Large intestine (tissue), 3 donors: ENCODE data around the gene NRP2. TPM values are rescaled to one million over a fixed set of nuclear protein-coding genes. Genes with fewer than 3 reads are reported as not detected.

ENCODE experiments used
- DNase-seq, 2 donors: peaks; one replicate each; pipeline versions ENCODE4 v3.0.0 to v3.0.0-alpha.2; 2013
- H3K27ac ChIP-seq: one replicate; pipeline ENCODE4 v1.5.1; 2013; ENCODE audit warnings: low read length
- H3K27me3 ChIP-seq: 2 replicates; pipeline ENCODE4 v1.6.1; 2013; ENCODE audit warnings: low read length; ENCODE audit not compliant: control insufficient read depth, insufficient read depth
- H3K36me3 ChIP-seq: 2 replicates; pipeline ENCODE4 v1.6.1; 2013; ENCODE audit warnings: low read length; ENCODE audit not compliant: control insufficient read depth, insufficient read depth
- H3K4me1 ChIP-seq: one replicate; pipeline ENCODE4 v1.6.1; 2013; ENCODE audit warnings: low read length; ENCODE audit not compliant: control insufficient read depth, insufficient read depth
- H3K4me3 ChIP-seq: one replicate; pipeline ENCODE4 v1.5.1; 2013; ENCODE audit warnings: low read length
- H3K9me3 ChIP-seq: one replicate; pipeline ENCODE4 v1.6.1; 2013; ENCODE audit warnings: mild to moderate bottlenecking, low read depth, low read length, moderate library complexity; ENCODE audit not compliant: control insufficient read depth
- WGBS: methylation state at CpG from one replicate; pipeline ENCODE4 v1.1.5; 2013; ENCODE audit warnings: low lambda C conversion rate; ENCODE audit not compliant: insufficient coverage; 5-methylcytosine and 5-hydroxymethylcytosine counted together
- polyA plus RNA-seq: library from polyadenylated mRNA; unstranded; fragments of 120-200 nt; gene quantifications from one replicate; pipeline ENCODE4 v1.2.1, GENCODE V29; 2013

The NRP2 gene
- polyA plus RNA-seq, 1 donor = 37.2 TPM

GRCh38 chr2:205646680-205647079 is 35.6 kb upstream of the NRP2 start:
- WGBS = 100% methylated on average over 1 of the region's 8 CpGs
- Histone ChIP-seq H3K4me3 (no peak overlapping the region), H3K4me1 (no peaks in the 10 kb centered on the region), H3K9me3 (no peaks in the 10 kb centered on the region), H3K27ac (no peak overlapping the region), H3K27me3 (peaks cover 5% of the 10 kb centered on the region), H3K36me3 (no peaks in the 10 kb centered on the region)
- no peak for DNase-seq

GRCh38 chr2:205650450-205650849 is 31.9 kb upstream of the NRP2 start:
- H3K9me3 ChIP-seq = no peaks in the 10 kb centered on the region
- WGBS = no CpG with 5 or more reads among the region's 4 CpGs
- no peaks in the 10 kb centered on the region for H3K27me3 ChIP-seq
- no peaks in the 10 kb centered on the region for H3K36me3 ChIP-seq
- H3K4me1 ChIP-seq = no peaks in the 10 kb centered on the region
- H3K4me3 ChIP-seq = no peak overlapping the region
- no peak overlapping the region for H3K27ac ChIP-seq
- DNase-seq = no peak

- Histone ChIP-seq H3K27ac (no peak overlapping the region), H3K27me3 (no peaks in the 10 kb centered on the region), H3K9me3 (no peaks in the 10 kb centered on the region), H3K36me3 (no peaks in the 10 kb centered on the region), H3K4me1 (no peaks in the 10 kb centered on the region), H3K4me3 (no peak overlapping the region)
- 90% methylated on average over 2 of the region's 7 CpGs for WGBS
- no peak for DNase-seq
Observed at GRCh38 chr2:205650931-205651330, 31.4 kb upstream of the NRP2 start.

GRCh38 chr2:205651719-205652118 is 30.6 kb upstream of the NRP2 start:
- no peaks in the 10 kb centered on the region for H3K27me3 ChIP-seq
- no CpG with 5 or more reads among the region's 1 CpG for WGBS
- H3K36me3 ChIP-seq = no peaks in the 10 kb centered on the region
- DNase-seq = no peak
- no peak overlapping the region for H3K4me3 ChIP-seq
- no peaks in the 10 kb centered on the region for H3K9me3 ChIP-seq
- H3K4me1 ChIP-seq = no peaks in the 10 kb centered on the region
- H3K27ac ChIP-seq = no peak overlapping the region

GRCh38 chr2:205654878-205655605 is 27.3 kb upstream of the NRP2 start:
- Histone ChIP-seq H3K27ac (no peak overlapping the region), H3K27me3 (no peaks in the 10 kb centered on the region), H3K4me3 (no peak overlapping the region), H3K9me3 (no peaks in the 10 kb centered on the region), H3K36me3 (no peaks in the 10 kb centered on the region), H3K4me1 (no peaks in the 10 kb centered on the region)
- DNase-seq = no peak
- no CpG with 5 or more reads among the region's 10 CpGs for WGBS

DNA sequence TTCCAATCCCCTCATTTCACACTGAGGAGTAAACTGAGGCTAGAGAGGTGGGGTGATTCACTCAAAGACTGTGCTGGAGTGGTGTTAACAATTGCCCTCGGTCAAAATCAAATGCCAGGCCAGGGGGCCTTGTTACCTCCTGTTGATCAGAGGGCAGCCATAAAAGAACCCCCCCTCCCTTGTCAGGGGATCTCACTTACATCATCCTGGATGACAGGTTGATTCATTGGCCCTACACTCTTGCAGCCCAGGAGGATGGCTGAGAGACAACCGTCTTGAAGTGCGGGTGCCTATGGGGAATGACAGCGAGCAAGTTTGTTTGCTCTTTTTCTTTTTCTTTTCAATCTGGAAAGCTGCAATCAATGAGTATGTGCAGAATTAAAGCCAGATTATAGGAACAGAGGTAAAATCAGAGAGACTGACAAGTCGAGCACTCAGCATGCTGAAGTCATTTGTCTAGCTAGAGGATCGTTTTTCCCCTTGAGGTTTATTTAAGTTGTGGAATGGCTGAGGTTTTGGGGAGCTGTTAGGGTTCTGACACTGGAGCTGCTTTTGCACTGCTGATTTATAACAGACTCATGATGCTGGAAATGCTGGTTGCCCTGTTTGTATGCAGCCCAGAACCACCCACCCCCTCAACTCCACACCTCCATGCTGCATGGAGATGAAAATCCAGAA is 26.4 kb upstream of the NRP2 start:
- DNase-seq = no peak
- Histone ChIP-seq H3K36me3 (no peaks in the 10 kb centered on the region), H3K4me3 (no peak overlapping the region), H3K27ac (no peak overlapping the region), H3K9me3 (no peaks in the 10 kb centered on the region), H3K4me1 (no peaks in the 10 kb centered on the region), H3K27me3 (no peaks in the 10 kb centered on the region)
- no CpG with 5 or more reads among the region's 6 CpGs for WGBS

GRCh38 chr2:205656461-205656860 is 25.8 kb upstream of the NRP2 start:
- Histone ChIP-seq H3K4me3 (no peak overlapping the region), H3K27ac (no peak overlapping the region), H3K4me1 (no peaks in the 10 kb centered on the region), H3K27me3 (no peaks in the 10 kb centered on the region), H3K9me3 (no peaks in the 10 kb centered on the region), H3K36me3 (no peaks in the 10 kb centered on the region)
- DNase-seq = no peak
- 40% methylated on average over 1 of the region's 7 CpGs for WGBS

DNA sequence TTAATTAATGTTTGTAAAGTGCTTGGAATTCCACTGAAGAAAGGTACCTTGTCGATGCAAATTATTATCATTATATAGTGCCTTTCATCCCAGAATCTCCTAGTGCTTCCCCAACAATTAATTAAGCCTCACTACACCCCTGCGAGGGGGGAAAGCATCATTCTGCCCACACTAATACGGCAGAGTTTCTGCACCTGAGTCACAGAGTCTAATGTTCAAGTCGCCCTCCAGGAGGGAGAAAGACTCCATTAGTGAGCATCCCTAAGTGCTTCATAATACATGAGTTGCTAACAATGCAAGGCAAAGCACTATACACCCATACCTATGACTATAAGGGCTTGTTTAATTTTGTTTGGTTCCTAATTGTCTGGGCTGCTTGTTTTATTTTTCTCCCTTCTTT is 25.4 kb upstream of the NRP2 start:
- WGBS = no CpG with 5 or more reads among the region's 4 CpGs
- no peaks in the 10 kb centered on the region for H3K9me3 ChIP-seq
- no peaks in the 10 kb centered on the region for H3K4me1 ChIP-seq
- no peak for DNase-seq
- no peaks in the 10 kb centered on the region for H3K36me3 ChIP-seq
- no peaks in the 10 kb centered on the region for H3K27me3 ChIP-seq
- no peak overlapping the region for H3K4me3 ChIP-seq
- H3K27ac ChIP-seq = no peak overlapping the region

DNA sequence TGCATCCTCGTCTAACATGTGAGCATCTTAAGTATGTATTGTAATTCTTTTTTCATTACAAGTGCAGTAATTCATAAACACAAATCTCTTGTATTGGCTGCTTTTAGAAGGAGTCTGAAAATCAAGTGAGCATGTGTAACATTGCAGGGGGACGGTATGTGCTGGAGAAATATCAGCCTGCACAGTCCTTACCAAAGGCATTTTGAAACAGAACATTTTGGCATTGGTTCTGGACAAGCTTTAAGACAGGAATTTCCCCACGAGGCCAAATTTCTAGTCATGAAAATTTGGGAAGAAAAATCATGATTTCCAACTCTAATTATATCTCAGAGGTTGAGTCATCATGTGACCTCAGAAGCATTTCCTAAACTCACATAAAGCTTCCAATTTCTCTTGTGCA is 24.7 kb upstream of the NRP2 start:
- no peaks in the 10 kb centered on the region for H3K4me1 ChIP-seq
- no peaks in the 10 kb centered on the region for H3K9me3 ChIP-seq
- H3K4me3 ChIP-seq = no peak overlapping the region
- no peak overlapping the region for H3K27ac ChIP-seq
- H3K27me3 ChIP-seq = no peaks in the 10 kb centered on the region
- H3K36me3 ChIP-seq = no peaks in the 10 kb centered on the region
- no CpG with 5 or more reads among the region's 3 CpGs for WGBS
- DNase-seq = no peak

- Histone ChIP-seq H3K9me3 (no peaks in the 10 kb centered on the region), H3K4me1 (no peaks in the 10 kb centered on the region), H3K27me3 (no peaks in the 10 kb centered on the region), H3K4me3 (no peak overlapping the region), H3K27ac (no peak overlapping the region), H3K36me3 (no peaks in the 10 kb centered on the region)
- no peak for DNase-seq
- WGBS = no CpG with 5 or more reads among the region's 2 CpGs
Observed at GRCh38 chr2:205658068-205658467, 24.2 kb upstream of the NRP2 start.

GRCh38 chr2:205658572-205658971 is 23.7 kb upstream of the NRP2 start:
- Histone ChIP-seq H3K27ac (no peak overlapping the region), H3K9me3 (no peaks in the 10 kb centered on the region), H3K4me1 (no peaks in the 10 kb centered on the region), H3K36me3 (no peaks in the 10 kb centered on the region), H3K27me3 (no peaks in the 10 kb centered on the region), H3K4me3 (no peak overlapping the region)
- no peak for DNase-seq
- 90% methylated on average over 2 of the region's 2 CpGs for WGBS
